WERI-Rb-1 (cell line): ENCODE measurements around the gene ODF4.
A peak's percentile ranks its signal among the peaks of the same experiment; 100 is the strongest.
"Not testable (repeated sequence)": the region's sequence is repeated elsewhere in the genome, so short reads cannot be mapped to it uniquely, and the experiment has no call there.

Experiments
- DNase-seq: peaks from one replicate; pipeline ENCODE4 v3.0.0-alpha.2; 2020
- H3K27ac ChIP-seq: fragments of 250-450 bp; sonication (Bioruptor Pico); 2 replicates; pipeline ENCODE4 v1.5.1; 2020; ENCODE audit warnings: mild to moderate bottlenecking, moderate library complexity
- H3K27me3 ChIP-seq: fragments of 250-450 bp; sonication (Bioruptor Pico); 2 replicates; pipeline ENCODE4 v1.5.1; 2021; ENCODE audit warnings: mild to moderate bottlenecking, low read depth, moderate library complexity; ENCODE audit not compliant: insufficient read depth, severe bottlenecking
- H3K36me3 ChIP-seq: fragments of 250-450 bp; sonication (Bioruptor Pico); 2 replicates; pipeline ENCODE4 v1.5.1; 2020; ENCODE audit warnings: mild to moderate bottlenecking, moderate library complexity
- H3K4me3 ChIP-seq: 2 replicates; pipeline ENCODE4 v1.5.1; 2011; ENCODE audit warnings: low read depth, mild to moderate bottlenecking, control low read depth, low read length
- H3K9me3 ChIP-seq: fragments of 250-450 bp; sonication (Bioruptor Pico); 2 replicates; pipeline ENCODE4 v1.5.1; 2021; ENCODE audit warnings: mild to moderate bottlenecking, moderate library complexity; ENCODE audit not compliant: severe bottlenecking
- CTCF ChIP-seq: IDR thresholded peaks from 2 replicates; pipeline ENCODE4 v1.5.1; 2011; ENCODE audit warnings: low read depth, mild to moderate bottlenecking, control low read depth, inconsistent platforms, low read length

The ODF4 gene

GRCh38 chr17:8365143-8365542 is 25.5 kb downstream of the ODF4 start:
- DNase-seq = no peak
- peaks cover 22% of the 10 kb centered on the region for H3K36me3 ChIP-seq
- no peaks in the 10 kb centered on the region for H3K27me3 ChIP-seq
- no peak for TF ChIP-seq CTCF
- H3K9me3 ChIP-seq = no peaks in the 10 kb centered on the region
- H3K27ac ChIP-seq = no peak overlapping the region
- H3K4me3 ChIP-seq = no peak overlapping the region

GRCh38 chr17:8366231-8366630 is 26.6 kb downstream of the ODF4 start:
- H3K9me3 ChIP-seq = no peaks in the 10 kb centered on the region
- TF ChIP-seq CTCF = no peak

DNA sequence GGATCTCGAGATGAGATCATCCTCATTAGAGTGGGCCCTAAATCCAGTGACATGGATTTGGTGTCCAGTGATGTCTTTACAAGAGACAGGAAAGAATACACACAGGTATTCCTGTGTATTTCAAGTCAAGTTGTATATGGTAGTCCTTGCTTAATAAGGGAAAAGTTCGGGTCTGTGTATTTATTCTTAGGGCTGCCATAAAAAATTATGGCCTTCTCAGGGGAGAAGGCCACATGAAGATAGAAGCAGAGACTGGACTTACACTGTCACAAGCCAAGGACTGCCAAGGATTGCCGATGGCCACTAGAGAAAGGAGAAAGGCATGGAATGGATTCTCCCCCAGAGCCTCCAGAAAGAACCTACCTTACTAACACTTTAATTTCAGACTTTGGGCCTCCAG is 28.6 kb downstream of the ODF4 start:
- no peaks in the 10 kb centered on the region for H3K9me3 ChIP-seq
- no peak overlapping the region for H3K4me3 ChIP-seq
- no peaks in the 10 kb centered on the region for H3K27me3 ChIP-seq
- no peak overlapping the region for H3K27ac ChIP-seq
- no peak for TF ChIP-seq CTCF
- H3K36me3 ChIP-seq = peaks cover 26% of the 10 kb centered on the region
- DNase-seq = no peak

More at GRCh38 chr17:8366231-8366630, 26.6 kb downstream of the ODF4 start:
- Histone ChIP-seq H3K27ac (no peak overlapping the region), H3K4me3 (no peak overlapping the region), H3K27me3 (no peaks in the 10 kb centered on the region), H3K36me3 (peaks cover 26% of the 10 kb centered on the region)
- no peak for DNase-seq

- Histone ChIP-seq H3K9me3 (no peaks in the 10 kb centered on the region), H3K27me3 (no peaks in the 10 kb centered on the region), H3K4me3 (no peak overlapping the region), H3K36me3 (peaks cover 26% of the 10 kb centered on the region), H3K27ac (no peak overlapping the region)
- no peak for DNase-seq
- TF ChIP-seq CTCF = no peak
These were observed 30.3 kb downstream of the ODF4 start for GRCh38 chr17:8369944-8370343.

GRCh38 chr17:8371786-8372185 is 32.1 kb downstream of the ODF4 start:
- H3K27ac ChIP-seq = no peak overlapping the region
- H3K9me3 ChIP-seq = no peaks in the 10 kb centered on the region
- peak; percentile 63 for DNase-seq
- H3K4me3 ChIP-seq = no peak overlapping the region
- no peaks in the 10 kb centered on the region for H3K27me3 ChIP-seq
- H3K36me3 ChIP-seq = peaks cover 27% of the 10 kb centered on the region
- TF ChIP-seq CTCF = no peak

- Histone ChIP-seq H3K27ac (no peak overlapping the region), H3K9me3 (no peaks in the 10 kb centered on the region), H3K36me3 (peaks cover 33% of the 10 kb centered on the region), H3K27me3 (no peaks in the 10 kb centered on the region), H3K4me3 (no peak overlapping the region)
- no peak for DNase-seq
- no peak for TF ChIP-seq CTCF
These were observed 32.8 kb downstream of the ODF4 start for GRCh38 chr17:8372422-8372821.

DNA sequence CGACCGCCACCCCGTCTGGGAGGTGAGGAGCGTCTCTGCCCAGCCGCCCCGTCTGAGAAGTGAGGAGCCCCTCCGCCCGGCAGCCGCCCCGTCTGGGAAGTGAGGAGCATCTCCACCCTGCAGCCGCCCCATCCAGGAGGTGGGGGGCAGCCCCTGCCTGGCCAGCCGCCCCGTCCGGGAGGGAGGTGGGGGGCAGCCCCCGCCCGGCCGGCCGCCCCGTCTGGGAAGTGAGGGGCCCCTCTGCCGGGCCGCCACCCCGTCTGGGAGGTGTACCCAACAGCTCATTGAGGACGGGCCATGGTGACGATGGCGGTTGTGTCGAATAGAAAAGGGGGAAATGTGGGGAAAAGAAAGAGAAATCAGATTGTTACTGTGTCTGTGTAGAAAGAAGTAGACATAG is 34.2 kb downstream of the ODF4 start:
- H3K27me3 ChIP-seq, H3K9me3 ChIP-seq, H3K27ac ChIP-seq, H3K4me3 ChIP-seq, DNase-seq: not testable (repeated sequence)
- H3K36me3 ChIP-seq = peaks cover 38% of the 10 kb centered on the region
